Liver (tissue), 9 donors: ENCODE measurements around the gene ZNF470. TPM values are rescaled to one million over a fixed set of nuclear protein-coding genes. Genes with fewer than 3 reads are reported as not detected.

Experiments used
- DNase-seq: peaks from one replicate; pipeline ENCODE4 v3.0.0-alpha.2; 2017; ENCODE audit warnings: low spot score
- H3K27ac ChIP-seq, 2 donors: one replicate each; pipeline ENCODE4 v1.7.0; 2013; ENCODE audit warnings: inconsistent platforms in 2 of 2, low read length in 2 of 2, control low read depth in 1 of 2, low read depth in 1 of 2, mild to moderate bottlenecking in 1 of 2
- H3K27me3 ChIP-seq, 4 donors: one replicate each; pipeline versions ENCODE4 v1.6.1 to v1.7.0; 2013; ENCODE audit warnings: low read length in 3 of 4, inconsistent platforms in 1 of 4, mild to moderate bottlenecking in 1 of 4, moderate library complexity in 1 of 4; ENCODE audit not compliant: control insufficient read depth in 4 of 4, insufficient read depth in 4 of 4
- H3K36me3 ChIP-seq, 4 donors: one replicate each; pipeline versions ENCODE4 v1.6.1 to v1.7.0; 2013; ENCODE audit warnings: low read length in 3 of 4, mild to moderate bottlenecking in 3 of 4, low read depth in 1 of 4, moderate library complexity in 1 of 4; ENCODE audit not compliant: control insufficient read depth in 4 of 4, insufficient read depth in 3 of 4
- H3K4me1 ChIP-seq, 4 donors: one replicate each; pipeline versions ENCODE4 v1.6.1 to v1.7.0; 2013; ENCODE audit warnings: low read length in 3 of 4, mild to moderate bottlenecking in 3 of 4, moderate library complexity in 1 of 4; ENCODE audit not compliant: control insufficient read depth in 4 of 4, insufficient read depth in 4 of 4
- H3K4me3 ChIP-seq, 3 donors: one replicate each; pipeline versions ENCODE4 v1.6.1 to v1.7.0; 2013; ENCODE audit warnings: low read length in 3 of 3, control low read depth in 1 of 3, low read depth in 1 of 3, mild to moderate bottlenecking in 1 of 3
- H3K9ac ChIP-seq, 2 donors: one replicate each; pipeline ENCODE4 v1.7.0; 2013; ENCODE audit warnings: low read length in 2 of 2, mild to moderate bottlenecking in 2 of 2, moderate library complexity in 2 of 2, control low read depth in 1 of 2, low read depth in 1 of 2
- H3K9me3 ChIP-seq, 4 donors: one replicate each; pipeline versions ENCODE4 v1.6.1 to v1.7.0; 2013; ENCODE audit warnings: low read length in 3 of 4; ENCODE audit not compliant: control insufficient read depth in 4 of 4
- ATF3 ChIP-seq: IDR thresholded peaks from 2 replicates; pipeline ENCODE4 v1.6.1; 2016; ENCODE audit warnings: antibody characterized with exemption
- CTCF ChIP-seq: fragments of 150-350 bp; IDR thresholded peaks from 2 replicates; pipeline ENCODE4 v1.5.1; 2017; ENCODE audit warnings: improper control_type of control experiment, low read depth, low read length; ENCODE audit not compliant: missing input control
- EGR1 ChIP-seq, 2 donors: IDR thresholded peaks; 2 replicates each; pipeline ENCODE4 v1.6.1; 2016 to 2018; ENCODE audit warnings: antibody characterized with exemption in 2 of 2, low read depth in 2 of 2
- FOXA1 ChIP-seq: IDR thresholded peaks from 2 replicates; pipeline ENCODE4 v1.6.1; 2016; ENCODE audit warnings: antibody characterized with exemption
- FOXA2 ChIP-seq: IDR thresholded peaks from 2 replicates; pipeline ENCODE4 v1.6.1; 2016; ENCODE audit warnings: antibody characterized with exemption
- GABPA ChIP-seq, 2 donors: IDR thresholded peaks in 1 of 2; conservative IDR thresholded peaks in 1 of 2; 2 replicates each; pipeline ENCODE4 v1.6.1; 2016; ENCODE audit warnings: antibody characterized with exemption in 2 of 2, mild to moderate bottlenecking in 1 of 2, moderate library complexity in 1 of 2
- HNF4A ChIP-seq, 2 donors: conservative IDR thresholded peaks; 2 replicates each; pipeline ENCODE4 v1.6.1; 2016; ENCODE audit warnings: antibody characterized with exemption in 2 of 2, mild to moderate bottlenecking in 2 of 2
- HNF4G ChIP-seq: IDR thresholded peaks from 2 replicates; pipeline ENCODE4 v1.6.1; 2016; ENCODE audit warnings: antibody characterized with exemption
- JUND ChIP-seq, 2 donors: IDR thresholded peaks; 2 replicates each; pipeline ENCODE4 v1.6.1; 2016; ENCODE audit warnings: antibody characterized with exemption in 2 of 2
- MAX ChIP-seq: IDR thresholded peaks from 2 replicates; pipeline ENCODE4 v1.6.1; 2016; ENCODE audit warnings: antibody characterized with exemption
- NR2F2 ChIP-seq: IDR thresholded peaks from 2 replicates; pipeline ENCODE4 v1.6.1; 2016; ENCODE audit warnings: antibody characterized with exemption
- RAD21 ChIP-seq, 2 donors: IDR thresholded peaks; 2 replicates each; pipeline ENCODE4 v1.6.1; 2016; ENCODE audit warnings: antibody characterized with exemption in 2 of 2, mild to moderate bottlenecking in 2 of 2
- REST ChIP-seq: IDR thresholded peaks from 2 replicates; pipeline ENCODE4 v1.6.1; 2016; ENCODE audit warnings: antibody characterized with exemption, mild to moderate bottlenecking
- RXRA ChIP-seq, 2 donors: IDR thresholded peaks; 2 replicates each; pipeline ENCODE4 v1.6.1; 2017 to 2018; ENCODE audit warnings: antibody characterized with exemption in 2 of 2, mild to moderate bottlenecking in 1 of 2
- SP1 ChIP-seq: IDR thresholded peaks from 2 replicates; pipeline ENCODE4 v1.6.1; 2018; ENCODE audit warnings: antibody characterized with exemption, mild to moderate bottlenecking
- TAF1 ChIP-seq: conservative IDR thresholded peaks from 2 replicates; pipeline ENCODE4 v1.6.1; 2016; ENCODE audit warnings: antibody characterized with exemption, mild to moderate bottlenecking
- YY1 ChIP-seq: IDR thresholded peaks from 2 replicates; pipeline ENCODE4 v1.6.1; 2016; ENCODE audit warnings: antibody characterized with exemption, mild to moderate bottlenecking
- ZBTB33 ChIP-seq: IDR thresholded peaks from 2 replicates; pipeline ENCODE4 v1.6.1; 2016; ENCODE audit warnings: antibody characterized with exemption
- whole genome bisulfite sequencing: extraction: QIAGEN DNeasy Blood & Tissue Kit; methylation state at CpG from one replicate; pipeline ENCODE4 v1.1.7; 2013; 5-methylcytosine and 5-hydroxymethylcytosine counted together
- polyA plus RNA-seq, 2 donors: library from polyadenylated mRNA; stranded (reverse) in 1 of 2; unstranded in 1 of 2; fragments of 200-250 nt in 1 of 2; fragments of >200 nt in 1 of 2; fragmentation: Nextera tagmentation in 1 of 2; extraction: Ambion mirVana in 1 of 2; gene quantifications; one replicate each; pipeline versions ENCODE4 v1.2.1 to v1.2.3, GENCODE V29; 2013 to 2015
- total RNA-seq, 2 donors: library from RNA; depleted of rRNA; stranded (reverse); fragments of >200 nt; gene quantifications; one replicate each; pipeline ENCODE4 v1.2.3, GENCODE V29; 2014
- donor health status: healthy.
- donor health status: healthy.
- donor health status: healthy.
- donor health status: healthy.
- donor health status: healthy.

ZNF470 gene
- total and polyA plus RNA-seq, 4 donors = 0.95 to 2.8 (median 1.5) TPM

- Histone ChIP-seq H3K36me3 (peaks cover 0 to 4% (median 1%) of the 10 kb centered on the region in 4 donors), H3K9ac (no peak overlapping the region), H3K27ac (no peak overlapping the region), H3K9me3 (peaks cover 14 to 70% (median 38%) of the 10 kb centered on the region in 4 donors), H3K4me3 (peak overlapping the region in 2 of 3 donors; percentile 0 to 23), H3K4me1 (no peaks in the 10 kb centered on the region), H3K27me3 (no peaks in the 10 kb centered on the region)
- 90% methylated on average over 5 of the region's 5 CpGs for WGBS
- TF ChIP-seq ZBTB33 = no peak
- TF ChIP-seq EGR1 (IDR thresholded peaks at IDR 0.05; ENCODE audit: low read depth in 2 of 2) = no peak
- TF ChIP-seq CTCF = no peak
- no peak for TF ChIP-seq NR2F2
- no peak for TF ChIP-seq REST
- no peak for TF ChIP-seq YY1
- TF ChIP-seq FOXA2 = no peak
- no peak for TF ChIP-seq SP1
- no peak for TF ChIP-seq GABPA (IDR thresholded peaks at IDR 0.05 in 1 of 2, conservative IDR thresholded peaks at IDR 0.05 in 1 of 2)
- no peak for TF ChIP-seq RAD21 (IDR thresholded peaks at IDR 0.05)
- TF ChIP-seq ATF3 = no peak
- no peak for TF ChIP-seq JUND (IDR thresholded peaks at IDR 0.05)
- no peak for TF ChIP-seq RXRA (IDR thresholded peaks at IDR 0.05)
- TF ChIP-seq FOXA1 = no peak
- TF ChIP-seq HNF4A (conservative IDR thresholded peaks at IDR 0.05) = no peak
- TF ChIP-seq MAX = no peak
- TF ChIP-seq HNF4G = no peak
- TF ChIP-seq TAF1 = no peak
- no peak for DNase-seq
Measured at GRCh38 chr19:56613639-56614038, 46.4 kb downstream of the ZNF470 start.
